Right lobe of liver (tissue), 4 donors: ENCODE data around the gene UXS1.

Experiments
- CTCF ChIP-seq, 4 donors: fragments of 200-600 bp in 3 of 4; fragments of 450-650 bp in 1 of 4; IDR thresholded peaks; one replicate each; pipeline versions ENCODE4 v1.5.1 to v1.8.0; 2016 to 2022; ENCODE audit warnings: antibody characterized with exemption in 4 of 4, mild to moderate bottlenecking in 2 of 4
- POLR2A ChIP-seq: fragments of 450-650 bp; IDR thresholded peaks from one replicate; pipeline ENCODE4 v1.6.1; 2017; ENCODE audit warnings: antibody characterized with exemption, mild to moderate bottlenecking
- donor health status: DM: no; HTN: no; CAD: no.
- donor health status: DM: no; HTN: no; CAD: no.
- donor health status: DM: no; HTN: yes; CAD: no.

GRCh38 chr2:106175086-106175850, 18.8 kb downstream of the UXS1 start:
- no peak for TF ChIP-seq POLR2A
- no peak for TF ChIP-seq CTCF (IDR thresholded peaks at IDR 0.05)
